ENCODE results near the gene ACER1.

The ACER1 gene

GRCh38 chr19:6267552-6268381 is 65.6 kb downstream of the ACER1 start:
- DNase-seq (ENCODE audit: low read depth) = no peak

DNA sequence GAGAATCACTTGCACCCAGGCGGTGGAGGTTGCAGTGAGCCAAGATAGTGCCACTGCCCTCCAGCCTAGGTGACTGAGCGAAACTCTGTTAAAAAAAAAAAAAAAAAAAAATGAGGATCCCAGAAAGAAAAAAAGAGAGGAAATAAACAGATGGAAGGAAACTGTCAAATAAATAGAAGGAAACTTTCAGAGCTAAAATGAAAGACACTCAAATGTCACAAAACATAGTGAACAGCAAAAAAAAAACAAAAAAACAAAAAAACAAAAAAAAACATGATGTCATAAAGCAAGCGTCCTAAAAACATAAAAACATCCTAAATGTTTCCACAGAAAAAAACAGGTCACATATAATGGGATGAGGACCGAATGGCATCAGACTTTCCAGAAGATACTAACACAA is 68.6 kb downstream of the ACER1 start:
- DNase-seq (ENCODE audit: low read depth) = no peak

DNA sequence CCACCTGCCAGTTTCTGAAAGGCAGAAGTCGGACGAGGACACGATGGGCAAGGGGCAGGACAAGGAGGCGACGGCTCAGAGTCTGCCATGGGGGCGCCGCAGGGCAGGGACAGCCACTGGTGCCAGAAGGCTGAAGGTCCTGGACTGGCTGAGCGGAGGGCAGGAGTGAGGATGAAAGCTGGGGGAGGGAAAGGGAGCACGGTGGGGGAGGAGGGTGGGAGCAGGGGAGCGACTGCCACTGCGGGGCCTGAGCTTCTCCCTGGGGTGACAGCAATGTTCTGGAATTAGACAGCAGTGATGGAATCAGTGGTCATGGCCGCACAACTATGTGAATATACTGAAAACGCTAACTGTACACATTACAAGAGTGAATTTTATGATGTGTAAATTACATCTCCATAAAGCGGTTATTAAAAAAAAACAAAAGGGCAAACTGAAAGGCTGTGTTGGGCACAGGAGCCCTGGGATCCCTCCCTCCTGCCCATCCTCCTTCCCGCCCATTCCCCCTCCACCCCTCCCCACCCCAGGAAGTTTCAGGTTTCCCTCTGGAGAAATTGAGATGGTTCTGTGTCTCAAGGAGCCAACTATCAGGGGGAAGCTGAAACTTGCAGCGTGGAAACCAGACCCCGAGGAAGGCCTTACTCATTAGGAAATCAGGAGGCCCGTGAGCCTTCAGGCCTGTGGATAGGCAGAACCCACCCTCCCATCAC is 69.5 kb downstream of the ACER1 start:
- no peak for DNase-seq (ENCODE audit: low read depth)

- no peak for DNase-seq (ENCODE audit: low read depth)
Measured at GRCh38 chr19:6263306-6263705, 70.1 kb downstream of the ACER1 start.

DNA sequence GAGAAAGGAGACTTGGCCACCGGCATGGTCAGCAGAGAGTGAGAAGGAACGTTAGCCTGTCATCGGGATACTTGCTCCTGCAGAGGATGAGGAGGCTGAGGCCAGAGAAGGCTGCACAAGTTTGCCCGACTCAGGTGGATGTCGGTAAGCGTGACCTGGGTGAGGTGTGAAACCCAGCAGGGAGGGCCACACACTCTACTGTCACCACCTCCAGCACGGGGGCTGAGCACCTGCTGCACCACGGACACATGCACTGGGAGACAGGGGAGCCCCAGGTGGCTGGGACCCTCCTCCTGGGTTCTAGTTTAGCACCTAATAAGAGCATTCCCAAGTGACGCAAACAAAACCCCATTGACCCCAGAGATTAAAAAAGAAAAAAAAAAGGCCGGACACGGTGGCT is 70.9 kb downstream of the ACER1 start:
- no peak for DNase-seq (ENCODE audit: low read depth)

DNA sequence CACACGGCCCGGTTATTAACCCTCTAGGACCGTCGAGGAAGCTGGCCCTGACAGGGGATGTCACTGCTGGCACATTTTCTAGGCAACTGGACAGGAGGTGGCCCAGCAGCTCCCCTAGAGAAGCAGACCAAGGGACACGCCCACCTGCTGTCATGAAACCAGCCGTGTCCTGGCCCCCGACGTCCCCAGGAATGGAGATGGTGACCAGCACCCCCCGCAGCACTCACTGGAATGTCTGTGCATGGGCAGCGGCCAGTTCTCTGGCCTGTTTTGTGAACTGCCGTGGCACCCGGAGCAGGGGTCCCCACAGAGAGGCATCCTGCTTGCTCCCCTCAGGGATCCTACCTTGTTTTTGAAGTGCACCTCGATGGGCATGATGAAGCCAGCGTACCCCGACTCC is 71.5 kb downstream of the ACER1 start:
- no peak for DNase-seq (ENCODE audit: low read depth)

DNA sequence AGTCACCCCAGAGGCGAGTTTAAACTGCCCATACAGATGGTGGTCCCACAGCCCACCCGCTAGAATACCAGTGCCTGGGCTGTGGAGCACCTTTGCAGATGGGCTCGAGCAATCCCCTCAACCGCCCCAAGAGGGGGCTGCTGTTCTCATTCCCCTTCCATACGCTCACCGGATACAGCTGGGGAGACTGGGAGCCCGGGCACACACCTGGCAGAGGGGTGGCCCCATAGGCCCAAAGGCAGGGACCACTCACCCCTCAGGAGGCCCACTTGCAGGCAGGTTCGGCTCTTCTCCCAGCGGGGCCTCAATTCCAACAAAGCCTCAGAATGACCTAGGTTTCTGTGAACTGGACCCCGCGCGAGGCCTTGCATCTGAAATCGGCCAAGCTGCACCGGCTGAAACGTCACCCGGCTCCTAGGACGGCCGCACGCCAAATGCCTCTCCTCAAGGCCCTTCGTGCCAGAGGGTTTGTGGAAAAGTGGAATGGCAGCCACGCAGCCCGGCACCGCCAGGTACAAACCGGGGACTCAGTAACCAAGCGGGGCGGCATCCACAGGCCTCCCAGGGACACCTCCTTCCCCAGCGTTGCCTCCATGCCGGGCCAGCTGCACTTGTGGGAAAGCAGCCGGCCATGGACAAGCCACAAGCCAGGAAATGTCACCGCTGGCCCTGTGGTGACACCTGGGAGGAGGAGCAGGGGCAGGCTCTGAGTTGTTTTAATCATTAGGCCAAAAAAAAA is 72.3 kb downstream of the ACER1 start:
- DNase-seq (ENCODE audit: low read depth) = no peak

GRCh38 chr19:6260376-6260775 is 73.0 kb downstream of the ACER1 start:
- DNase-seq (ENCODE audit: low read depth) = no peak

DNA sequence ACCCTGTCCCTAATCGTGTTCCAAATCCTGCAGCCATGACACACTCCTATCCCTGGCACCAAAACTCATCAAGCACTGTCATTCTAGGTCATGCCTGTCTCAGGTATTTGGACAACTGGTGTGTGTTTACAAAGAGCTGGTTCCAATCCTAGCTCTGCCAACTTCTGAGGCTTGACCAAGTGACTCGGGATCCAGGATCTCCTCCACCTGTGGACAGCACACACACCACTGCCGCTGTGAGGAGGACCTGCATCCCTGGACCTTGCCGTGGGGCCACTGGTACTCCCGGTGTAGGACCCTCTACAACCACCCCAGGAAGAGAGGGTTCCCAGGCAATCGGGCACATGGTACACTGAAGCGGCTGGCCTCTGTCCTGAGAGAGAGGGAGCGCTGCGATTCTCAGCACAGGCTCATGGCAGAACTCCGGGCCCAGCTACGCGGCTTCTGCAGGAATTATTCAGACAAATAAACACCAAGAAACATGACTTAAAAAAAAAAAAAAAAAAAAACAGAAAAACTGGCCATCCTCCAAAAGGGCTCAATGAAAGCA is 74.0 kb downstream of the ACER1 start:
- DNase-seq (ENCODE audit: low read depth) = no peak

- DNase-seq (ENCODE audit: low read depth) = no peak
Measured at GRCh38 chr19:6258812-6259311, 74.5 kb downstream of the ACER1 start.

All from GM04504 (cell line).